Natural killer cell (primary cell): ENCODE data around the gene FLRT2. TPM values are rescaled to one million over a fixed set of nuclear protein-coding genes. Genes with fewer than 3 reads are reported as not detected.

Experiments used
- ATAC-seq, 3 donors: fragments of 150-1000 bp in 2 of 3; fragments of 200-7000 bp in 1 of 3; cut with Tn5 transposase; 1 replicate in 1 of 3; 2 replicates in 2 of 3; pipeline ENCODE4 v1.10.0; 2021; ENCODE audit warnings: mild to moderate bottlenecking in 2 of 3, moderate library complexity in 2 of 3
- DNase-seq, 2 donors: peaks; one replicate each; pipeline versions ENCODE4 v3.0.0 to v3.0.0-alpha.2; 2013 to 2021; ENCODE audit warnings: mixed read lengths in 1 of 2
- H3K27ac ChIP-seq: one replicate; pipeline ENCODE4 v1.5.1; 2013; ENCODE audit warnings: mild to moderate bottlenecking, low read length
- H3K27me3 ChIP-seq: one replicate; pipeline ENCODE4 v1.6.1; 2013; ENCODE audit warnings: low read length; ENCODE audit not compliant: control insufficient read depth, insufficient read depth
- H3K36me3 ChIP-seq: one replicate; pipeline ENCODE4 v1.6.1; 2013; ENCODE audit warnings: low read length; ENCODE audit not compliant: control insufficient read depth, insufficient read depth
- H3K4me1 ChIP-seq: one replicate; pipeline ENCODE4 v1.6.1; 2013; ENCODE audit warnings: low read length; ENCODE audit not compliant: control insufficient read depth, insufficient read depth
- H3K4me3 ChIP-seq: one replicate; pipeline ENCODE4 v1.5.1; 2013; ENCODE audit warnings: low read length
- H3K9me3 ChIP-seq: one replicate; pipeline ENCODE4 v1.6.1; 2013; ENCODE audit warnings: low read length; ENCODE audit not compliant: control insufficient read depth, insufficient read depth
- H3K27ac Mint-ChIP-seq, 2 donors: one replicate each; pipeline ENCODE4 v1.8.0; 2022; ENCODE audit warnings: mild to moderate bottlenecking in 2 of 2, mixed read lengths in 2 of 2, moderate library complexity in 1 of 2
- H3K27me3 Mint-ChIP-seq, 2 donors: one replicate each; pipeline ENCODE4 v1.8.0; 2022; ENCODE audit warnings: low read depth in 2 of 2, mixed read lengths in 2 of 2
- H3K36me3 Mint-ChIP-seq: one replicate; pipeline ENCODE4 v1.8.0; 2022; ENCODE audit warnings: mixed read lengths
- H3K4me1 Mint-ChIP-seq, 2 donors: one replicate each; pipeline ENCODE4 v1.8.0; 2022; ENCODE audit warnings: mixed read lengths in 2 of 2
- H3K4me3 Mint-ChIP-seq: one replicate; pipeline ENCODE4 v1.8.0; 2022; ENCODE audit warnings: mild to moderate bottlenecking, moderate library complexity, mixed read lengths
- H3K9me3 Mint-ChIP-seq, 2 donors: one replicate each; pipeline ENCODE4 v1.8.0; 2022; ENCODE audit warnings: mixed read lengths in 2 of 2
- WGBS: methylation state at CpG from one replicate; pipeline ENCODE4 v1.1.7; 2013; ENCODE audit warnings: missing lambda C conversion rate; ENCODE audit not compliant: insufficient coverage; 5-methylcytosine and 5-hydroxymethylcytosine counted together
- intact Hi-C: fragments of 100-400 bp; cut with micrococcal nuclease; formaldehyde crosslinking; loops from one replicate; pipeline ENCODE4 v1.14.2; 2022
- total RNA-seq, 4 donors: library from RNA; stranded (reverse); fragments of 120-200 nt in 1 of 4; gene quantifications; one replicate each; pipeline versions ENCODE4 v1.2.3 to v1.2.4, GENCODE V29; 2013 to 2022
- TF ChIP-seq, protein P1 (sequence below): fragments of 200-600 bp; IDR thresholded peaks from one replicate; pipeline ENCODE4 v1.8.0; 2022; ENCODE audit warnings: antibody characterized with exemption

FLRT2 gene
- total RNA-seq, 3 donors from 2014 or later (not counting 1 experiment from before 2014, with no cell fraction given): not detected

DNA sequence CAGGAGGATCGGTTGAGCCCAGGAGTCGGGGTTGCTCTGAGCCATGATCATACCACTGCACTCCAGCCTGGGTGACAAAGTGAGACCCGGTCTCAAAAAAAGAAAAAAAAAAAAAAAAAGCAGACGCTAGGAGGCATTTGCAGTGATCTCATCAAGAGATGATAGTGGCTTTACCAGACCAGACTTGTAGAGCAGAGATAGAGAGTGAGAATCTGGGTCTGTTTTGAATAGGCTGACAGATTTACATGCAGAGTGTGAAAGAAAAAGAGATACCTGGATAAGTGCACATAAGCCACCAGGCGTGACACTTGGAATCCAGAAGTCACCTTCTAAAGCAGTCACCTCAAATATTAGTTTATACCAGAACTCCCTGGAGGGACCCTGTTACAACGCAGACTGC, 21.1 kb upstream of the FLRT2 start:
- Histone ChIP-seq H3K27me3 (no peaks in the 10 kb centered on the region), H3K36me3 (no peaks in the 10 kb centered on the region), H3K9me3 (no peaks in the 10 kb centered on the region), H3K4me3 (no peak overlapping the region), H3K27ac (no peak overlapping the region), H3K4me1 (no peaks in the 10 kb centered on the region)
- intact Hi-C loops: no loop called here
- peaks cover 0 to 2% of the 10 kb centered on the region in 2 donors for H3K27me3 Mint-ChIP-seq
- no peak overlapping the region for H3K27ac Mint-ChIP-seq
- no peaks in the 10 kb centered on the region for H3K36me3 Mint-ChIP-seq
- no peak overlapping the region for H3K4me3 Mint-ChIP-seq
- WGBS: 91% methylated on average over 6 of the region's 6 CpGs
- DNase-seq (no peak), ATAC-seq (no peak)
- H3K9me3 Mint-ChIP-seq: peaks cover 0 to 2% of the 10 kb centered on the region in 2 donors
- no peaks in the 10 kb centered on the region for H3K4me1 Mint-ChIP-seq
- TF ChIP-seq, protein P1, sequence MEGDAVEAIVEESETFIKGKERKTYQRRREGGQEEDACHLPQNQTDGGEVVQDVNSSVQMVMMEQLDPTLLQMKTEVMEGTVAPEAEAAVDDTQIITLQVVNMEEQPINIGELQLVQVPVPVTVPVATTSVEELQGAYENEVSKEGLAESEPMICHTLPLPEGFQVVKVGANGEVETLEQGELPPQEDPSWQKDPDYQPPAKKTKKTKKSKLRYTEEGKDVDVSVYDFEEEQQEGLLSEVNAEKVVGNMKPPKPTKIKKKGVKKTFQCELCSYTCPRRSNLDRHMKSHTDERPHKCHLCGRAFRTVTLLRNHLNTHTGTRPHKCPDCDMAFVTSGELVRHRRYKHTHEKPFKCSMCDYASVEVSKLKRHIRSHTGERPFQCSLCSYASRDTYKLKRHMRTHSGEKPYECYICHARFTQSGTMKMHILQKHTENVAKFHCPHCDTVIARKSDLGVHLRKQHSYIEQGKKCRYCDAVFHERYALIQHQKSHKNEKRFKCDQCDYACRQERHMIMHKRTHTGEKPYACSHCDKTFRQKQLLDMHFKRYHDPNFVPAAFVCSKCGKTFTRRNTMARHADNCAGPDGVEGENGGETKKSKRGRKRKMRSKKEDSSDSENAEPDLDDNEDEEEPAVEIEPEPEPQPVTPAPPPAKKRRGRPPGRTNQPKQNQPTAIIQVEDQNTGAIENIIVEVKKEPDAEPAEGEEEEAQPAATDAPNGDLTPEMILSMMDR: no peak

DNA sequence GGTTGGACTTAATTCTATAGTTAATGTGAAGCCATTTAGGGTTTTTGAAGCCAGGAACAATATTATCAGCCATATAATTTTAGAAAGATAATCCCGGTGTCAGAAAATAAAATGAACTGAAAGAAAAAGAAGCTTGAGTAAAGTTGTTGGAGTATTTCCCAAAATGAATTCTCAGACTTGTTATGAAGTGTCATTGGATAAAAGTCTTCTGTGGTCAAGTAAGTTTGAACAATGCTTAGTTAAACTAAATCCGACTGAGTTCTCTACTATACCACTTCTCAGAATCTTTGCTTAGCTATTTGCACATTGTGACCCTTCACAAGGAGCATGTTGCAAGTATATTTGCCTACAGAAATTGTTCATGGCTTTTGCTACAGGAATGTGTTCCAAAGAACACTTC, 17.5 kb upstream of the FLRT2 start:
- 100% methylated on average over 2 of the region's 2 CpGs for WGBS
- ATAC-seq (no peak), DNase-seq (no peak)
- Histone ChIP-seq H3K27me3 (no peaks in the 10 kb centered on the region), H3K36me3 (no peaks in the 10 kb centered on the region), H3K4me1 (no peaks in the 10 kb centered on the region), H3K4me3 (no peak overlapping the region), H3K27ac (no peak overlapping the region), H3K9me3 (no peaks in the 10 kb centered on the region)
- H3K4me3 Mint-ChIP-seq: no peak overlapping the region
- peaks cover 3% of the 10 kb centered on the region in 2 donors for H3K27me3 Mint-ChIP-seq
- H3K36me3 Mint-ChIP-seq: no peaks in the 10 kb centered on the region
- H3K9me3 Mint-ChIP-seq: peaks cover 0 to 2% of the 10 kb centered on the region in 2 donors
- H3K4me1 Mint-ChIP-seq: no peaks in the 10 kb centered on the region
- TF ChIP-seq, protein P1: no peak
- intact Hi-C loops: no loop called here
- no peak overlapping the region for H3K27ac Mint-ChIP-seq

DNA sequence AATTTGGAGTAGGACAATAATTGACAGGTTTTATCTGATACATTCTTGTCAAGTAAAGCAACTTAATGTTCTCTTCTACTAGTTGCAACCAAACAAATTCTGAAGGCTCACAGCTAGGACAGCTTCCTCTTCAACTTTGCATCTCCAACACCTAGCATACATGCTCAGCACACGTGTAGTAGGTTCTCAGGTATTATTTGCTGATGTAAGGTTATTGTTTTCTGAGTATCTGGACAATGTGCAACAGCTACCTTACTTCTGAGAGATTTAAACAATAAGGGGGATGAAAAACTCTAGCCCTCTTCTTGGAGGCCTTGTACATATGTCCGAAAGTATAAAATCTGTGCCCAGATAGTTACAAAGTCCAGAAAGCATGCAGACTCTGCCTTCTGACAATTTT, 15.5 kb upstream of the FLRT2 start:
- no peaks in the 10 kb centered on the region for H3K9me3 ChIP-seq
- no peak overlapping the region for H3K4me3 ChIP-seq
- ATAC-seq (no peak), DNase-seq (no peak)
- no peaks in the 10 kb centered on the region for H3K36me3 Mint-ChIP-seq
- intact Hi-C loops: no loop called here
- WGBS: 100% methylated on average over 1 of the region's 2 CpGs
- H3K27me3 ChIP-seq: no peaks in the 10 kb centered on the region
- H3K4me1 Mint-ChIP-seq: no peaks in the 10 kb centered on the region
- no peaks in the 10 kb centered on the region for H3K9me3 Mint-ChIP-seq
- no peak overlapping the region for H3K27ac Mint-ChIP-seq
- no peak overlapping the region for H3K4me3 Mint-ChIP-seq
- TF ChIP-seq, protein P1: no peak
- H3K36me3 ChIP-seq: no peaks in the 10 kb centered on the region
- peaks cover 3 to 6% of the 10 kb centered on the region in 2 donors for H3K27me3 Mint-ChIP-seq
- H3K27ac ChIP-seq: no peak overlapping the region
- H3K4me1 ChIP-seq: no peaks in the 10 kb centered on the region
